B cell (primary cell): ENCODE results near the gene GSC2. TPM values are rescaled to one million over a fixed set of nuclear protein-coding genes. Genes with fewer than 3 reads are reported as not detected.

Experiments used
- ATAC-seq: fragments of 200-7000 bp; cut with Tn5 transposase; one replicate; pipeline ENCODE4 v1.10.0; 2021; ENCODE audit warnings: low read depth, mild to moderate bottlenecking, moderate number of reproducible peaks, moderate library complexity
- CTCF ChIA-PET: fragments of 350-600 bp; sonication (Branson Sonifier 250); formaldehyde crosslinking; loops from one replicate; lab custom pipeline; 2021; ENCODE audit warnings: antibody characterized with exemption, inconsistent platforms; lab: Charles Lee
- POLR2A ChIA-PET: fragments of 350-600 bp; sonication (Branson Sonifier 250); formaldehyde crosslinking; loops from one replicate; lab custom pipeline; 2021; ENCODE audit warnings: antibody characterized with exemption; lab: Charles Lee
- DNase-seq: peaks from one replicate; pipeline ENCODE4 v3.0.0; 2013
- H2AFZ ChIP-seq: 2 replicates; pipeline ENCODE4 v1.6.1; 2012; ENCODE audit warnings: mild to moderate bottlenecking, low read depth, low read length; ENCODE audit not compliant: insufficient read depth, poor library complexity, severe bottlenecking
- H3K27ac ChIP-seq, 2 donors: 1 replicate in 1 of 2; 2 replicates in 1 of 2; pipeline ENCODE4 v1.5.1; 2012 to 2013; ENCODE audit warnings: low read length in 2 of 2, mild to moderate bottlenecking in 2 of 2, moderate library complexity in 1 of 2
- H3K27me3 ChIP-seq, 4 experiments: fragments of 200-600 bp in 1 of 4; sonication (generic) in 1 of 4; replicated peaks in 1 of 4; 1 replicate in 2 of 4; 2 replicates in 2 of 4; pipeline versions ENCODE4 v1.6.1 to v1.7.0; 2013 to 2016; ENCODE audit warnings: low read length in 3 of 4, mild to moderate bottlenecking in 2 of 4, mixed read lengths in 1 of 4, moderate library complexity in 1 of 4; ENCODE audit not compliant: insufficient read depth in 4 of 4, control insufficient read depth in 3 of 4; ENCODE audit errors: control extremely low read depth in 1 of 4
- H3K36me3 ChIP-seq, 2 experiments: replicated peaks in 1 of 2; 1 replicate in 1 of 2; 2 replicates in 1 of 2; pipeline versions ENCODE4 v1.6.1 to v1.7.1; 2013; ENCODE audit warnings: low read length in 1 of 2; ENCODE audit not compliant: insufficient read depth in 2 of 2, control insufficient read depth in 1 of 2; ENCODE audit errors: control extremely low read depth in 1 of 2, extremely low read depth in 1 of 2
- H3K4me1 ChIP-seq, 2 donors: fragments of 200-600 bp in 1 of 2; sonication (generic) in 1 of 2; 1 replicate in 1 of 2; 2 replicates in 1 of 2; pipeline versions ENCODE4 v1.5.1 to v1.6.1; 2013 to 2017; ENCODE audit warnings: low read length in 2 of 2; ENCODE audit not compliant: control insufficient read depth in 2 of 2, insufficient read depth in 2 of 2
- H3K4me2 ChIP-seq: replicated peaks from 2 replicates; pipeline ENCODE3; 2012; ENCODE audit warnings: mild to moderate bottlenecking, low read depth, low read length; ENCODE audit not compliant: poor library complexity, severe bottlenecking
- H3K4me3 ChIP-seq, 5 experiments: fragments of 200-600 bp in 1 of 5; sonication (generic) in 1 of 5; 1 replicate in 3 of 5; 2 replicates in 2 of 5; pipeline versions ENCODE4 v1.5.1 to v1.7.0; 2011 to 2016; ENCODE audit warnings: low read length in 4 of 5, mild to moderate bottlenecking in 4 of 5, low read depth in 2 of 5, control low read depth in 1 of 5, moderate library complexity in 1 of 5; ENCODE audit not compliant: insufficient read depth in 1 of 5; ENCODE audit errors: control extremely low read depth in 1 of 5, extremely low read depth in 1 of 5
- H3K79me2 ChIP-seq: fragments of 200-600 bp; sonication (generic); one replicate; pipeline ENCODE4 v1.6.0; 2016; ENCODE audit warnings: low read length; ENCODE audit not compliant: control insufficient read depth, insufficient read depth
- H3K9ac ChIP-seq: fragments of 200-600 bp; sonication (generic); 2 replicates; pipeline ENCODE4 v1.6.1; 2017; ENCODE audit warnings: mild to moderate bottlenecking, low read length, moderate library complexity
- H3K9me3 ChIP-seq, 3 donors: one replicate each; pipeline versions ENCODE4 v1.6.1 to v1.7.1; 2013; ENCODE audit warnings: low read length in 2 of 3; ENCODE audit not compliant: control insufficient read depth in 2 of 3, insufficient read depth in 1 of 3; ENCODE audit errors: control extremely low read depth in 1 of 3
- H4K20me1 ChIP-seq: 2 replicates; pipeline ENCODE4 v1.6.0; 2012; ENCODE audit warnings: mild to moderate bottlenecking, low read length; ENCODE audit not compliant: insufficient read depth, control insufficient read depth, poor library complexity, severe bottlenecking
- H3K27ac Mint-ChIP-seq: one replicate; pipeline ENCODE4 v1.8.0; 2021; ENCODE audit warnings: mixed read lengths
- H3K27me3 Mint-ChIP-seq: one replicate; pipeline ENCODE4 v1.8.0; 2021; ENCODE audit warnings: mixed read lengths
- H3K4me1 Mint-ChIP-seq: one replicate; pipeline ENCODE4 v1.8.0; 2021; ENCODE audit warnings: mixed read lengths
- H3K4me3 Mint-ChIP-seq: one replicate; pipeline ENCODE4 v1.8.0; 2021; ENCODE audit warnings: mixed read lengths
- H3K9me3 Mint-ChIP-seq: one replicate; pipeline ENCODE4 v1.8.0; 2022; ENCODE audit warnings: mixed read lengths; ENCODE audit not compliant: insufficient read depth
- EZH2 ChIP-seq: IDR thresholded peaks from 2 replicates; pipeline ENCODE4 v1.6.1; 2012; ENCODE audit warnings: borderline replicate concordance, low read depth, mild to moderate bottlenecking, moderate library complexity, low read length; ENCODE audit not compliant: insufficient read depth, poor library complexity, severe bottlenecking
- WGBS: methylation state at CpG from one replicate; pipeline ENCODE4 v1.1.5; 2013; ENCODE audit warnings: missing lambda C conversion rate; ENCODE audit not compliant: insufficient coverage; 5-methylcytosine and 5-hydroxymethylcytosine counted together
- intact Hi-C: fragments of 100-400 bp; cut with micrococcal nuclease; formaldehyde crosslinking; loops from one replicate; pipeline ENCODE4 v1.10.0; 2022
- polyA plus RNA-seq: library from polyadenylated mRNA; depleted of rRNA; stranded (reverse); fragments of >200 nt; gene quantifications from 2 replicates; pipeline ENCODE4 v1.2.3, GENCODE V29; 2012
- total RNA-seq, 2 donors: library from RNA; stranded (reverse); fragments of 120-200 nt in 1 of 2; gene quantifications; 1 replicate in 1 of 2; 2 replicates in 1 of 2; pipeline versions ENCODE4 v1.2.3 to v1.2.4, GENCODE V29; 2013 to 2022
- TF ChIP-seq, protein P1 (sequence below): fragments of 200-600 bp; IDR thresholded peaks from one replicate; pipeline ENCODE4 v1.8.0; 2022; ENCODE audit warnings: antibody characterized with exemption, mild to moderate bottlenecking

Gene GSC2
- total and polyA plus RNA-seq, 2 donors (not counting 1 experiment from before 2014, with no cell fraction given), result not detected

DNA sequence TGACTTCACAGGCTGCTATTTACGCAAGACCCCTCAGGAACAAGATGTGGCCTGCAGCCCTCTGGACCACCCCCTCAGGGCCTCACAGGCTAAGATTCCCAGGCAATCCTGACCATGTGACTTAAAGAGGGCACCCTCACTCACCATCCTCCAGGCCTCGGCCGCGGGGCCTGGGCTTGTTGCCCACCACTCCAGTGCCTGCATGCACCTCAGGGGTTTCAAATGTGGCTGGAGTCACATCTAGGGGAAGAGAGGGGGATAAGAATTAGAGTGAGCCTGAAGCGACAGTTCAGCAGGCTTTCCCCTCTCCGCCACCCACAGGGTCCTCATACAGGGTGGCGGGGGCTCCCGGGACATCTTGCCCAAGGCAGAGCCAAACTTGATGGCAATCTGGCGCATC lies 7.7 kb downstream of the GSC2 start:
- Histone ChIP-seq H2AFZ (no peak overlapping the region), H3K36me3 (peaks cover 0 to 45% of the 10 kb centered on the region in 2 experiments), H3K27ac (no peak overlapping the region), H4K20me1 (peaks cover 6% of the 10 kb centered on the region), H3K4me2 (no peak overlapping the region), H3K4me1 (peaks cover 5 to 12% of the 10 kb centered on the region in 2 donors), H3K9ac (no peak overlapping the region), H3K27me3 (peaks cover 0 to 4% (median 0%) of the 10 kb centered on the region in 4 experiments), H3K4me3 (no peak overlapping the region), H3K9me3 (no peaks in the 10 kb centered on the region), H3K79me2 (peaks cover 26% of the 10 kb centered on the region)
- WGBS, result 100% methylated on average over 6 of the region's 9 CpGs
- CTCF ChIA-PET, result interaction anchor here (3.2 to 7.2 kb wide), 2 partner anchors 335 to 488 kb away, joined by 17 to 73 read pairs; no protein-coding TSS in a partner anchor
- DNase-seq (no peak), ATAC-seq (no peak)
- Mint-ChIP-seq H3K4me1 (peaks cover 15% of the 10 kb centered on the region), H3K27ac (no peak overlapping the region), H3K4me3 (peak overlapping the region; percentile 47), H3K27me3 (peaks cover 8% of the 10 kb centered on the region), H3K9me3 (no peaks in the 10 kb centered on the region)
- intact Hi-C loops, result loop anchor here (5.0 kb wide), 1 partner anchor 35 kb away; no protein-coding TSS in a partner anchor
- POLR2A ChIA-PET, result interaction anchor here (0.7 kb wide), 1 partner anchor 289 kb away, joined by 3 read pairs; the partner anchor contains the start of gene HIRA
- TF ChIP-seq, protein P1, sequence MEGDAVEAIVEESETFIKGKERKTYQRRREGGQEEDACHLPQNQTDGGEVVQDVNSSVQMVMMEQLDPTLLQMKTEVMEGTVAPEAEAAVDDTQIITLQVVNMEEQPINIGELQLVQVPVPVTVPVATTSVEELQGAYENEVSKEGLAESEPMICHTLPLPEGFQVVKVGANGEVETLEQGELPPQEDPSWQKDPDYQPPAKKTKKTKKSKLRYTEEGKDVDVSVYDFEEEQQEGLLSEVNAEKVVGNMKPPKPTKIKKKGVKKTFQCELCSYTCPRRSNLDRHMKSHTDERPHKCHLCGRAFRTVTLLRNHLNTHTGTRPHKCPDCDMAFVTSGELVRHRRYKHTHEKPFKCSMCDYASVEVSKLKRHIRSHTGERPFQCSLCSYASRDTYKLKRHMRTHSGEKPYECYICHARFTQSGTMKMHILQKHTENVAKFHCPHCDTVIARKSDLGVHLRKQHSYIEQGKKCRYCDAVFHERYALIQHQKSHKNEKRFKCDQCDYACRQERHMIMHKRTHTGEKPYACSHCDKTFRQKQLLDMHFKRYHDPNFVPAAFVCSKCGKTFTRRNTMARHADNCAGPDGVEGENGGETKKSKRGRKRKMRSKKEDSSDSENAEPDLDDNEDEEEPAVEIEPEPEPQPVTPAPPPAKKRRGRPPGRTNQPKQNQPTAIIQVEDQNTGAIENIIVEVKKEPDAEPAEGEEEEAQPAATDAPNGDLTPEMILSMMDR, result no peak
- no peak for TF ChIP-seq EZH2

DNA sequence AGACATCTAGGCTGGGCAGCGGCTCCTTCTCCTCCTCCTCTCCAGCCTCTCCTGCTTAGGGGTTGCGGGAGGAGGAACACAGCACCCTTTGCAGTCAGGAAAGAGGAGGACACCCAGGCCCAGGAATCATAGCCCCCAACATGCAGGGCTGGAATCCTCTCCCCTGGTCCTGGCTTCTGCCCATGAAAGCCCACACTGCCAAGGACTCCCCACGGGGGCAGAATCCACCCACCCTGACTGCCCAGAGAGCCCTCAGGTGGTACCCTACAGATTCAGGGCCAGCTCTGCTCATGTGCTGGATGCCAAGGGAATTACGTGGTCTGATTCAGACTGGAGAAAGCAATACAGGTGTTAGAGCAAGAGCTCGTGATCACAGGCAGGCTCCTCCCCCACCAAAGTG lies 10.1 kb downstream of the GSC2 start:
- peaks cover 2 to 61% of the 10 kb centered on the region in 2 experiments for H3K36me3 ChIP-seq
- CTCF ChIA-PET, result no interaction called here
- no peak overlapping the region for H3K4me3 Mint-ChIP-seq

More for the DNA sequence above, 10.1 kb downstream of the GSC2 start:
- no peaks in the 10 kb centered on the region for H3K27me3 Mint-ChIP-seq
- H3K9me3 Mint-ChIP-seq, result no peaks in the 10 kb centered on the region
- no peak for TF ChIP-seq EZH2
- TF ChIP-seq, protein P1, result no peak
- no peak overlapping the region for H3K27ac Mint-ChIP-seq
- POLR2A ChIA-PET, result no interaction called here
- peaks cover 26% of the 10 kb centered on the region for H3K79me2 ChIP-seq
- no peak overlapping the region for H3K4me3 ChIP-seq
- no peak overlapping the region for H3K4me2 ChIP-seq
- peaks cover 15% of the 10 kb centered on the region for H4K20me1 ChIP-seq
- no peak overlapping the region for H2AFZ ChIP-seq
- H3K27me3 ChIP-seq, result no peaks in the 10 kb centered on the region
- no peak for ATAC-seq
- H3K9me3 ChIP-seq, result no peaks in the 10 kb centered on the region
- 98% methylated on average over 5 of the region's 5 CpGs for WGBS
- peaks cover 5 to 12% of the 10 kb centered on the region in 2 donors for H3K4me1 ChIP-seq
- peaks cover 15% of the 10 kb centered on the region for H3K4me1 Mint-ChIP-seq
- no peak for DNase-seq
- intact Hi-C loops, result loop anchor here (5.0 kb wide), 1 partner anchor 33 kb away; no protein-coding TSS in a partner anchor
- no peak overlapping the region for H3K9ac ChIP-seq
- H3K27ac ChIP-seq, result no peak overlapping the region
